ENCODE results near the gene ITPR3. TPM values are rescaled to one million over a fixed set of nuclear protein-coding genes. Genes with fewer than 3 reads are reported as not detected.

Gene ITPR3
- total and polyA plus RNA-seq, 2 donors from 2014 or later, result 4.2 to 86.3 TPM

DNA sequence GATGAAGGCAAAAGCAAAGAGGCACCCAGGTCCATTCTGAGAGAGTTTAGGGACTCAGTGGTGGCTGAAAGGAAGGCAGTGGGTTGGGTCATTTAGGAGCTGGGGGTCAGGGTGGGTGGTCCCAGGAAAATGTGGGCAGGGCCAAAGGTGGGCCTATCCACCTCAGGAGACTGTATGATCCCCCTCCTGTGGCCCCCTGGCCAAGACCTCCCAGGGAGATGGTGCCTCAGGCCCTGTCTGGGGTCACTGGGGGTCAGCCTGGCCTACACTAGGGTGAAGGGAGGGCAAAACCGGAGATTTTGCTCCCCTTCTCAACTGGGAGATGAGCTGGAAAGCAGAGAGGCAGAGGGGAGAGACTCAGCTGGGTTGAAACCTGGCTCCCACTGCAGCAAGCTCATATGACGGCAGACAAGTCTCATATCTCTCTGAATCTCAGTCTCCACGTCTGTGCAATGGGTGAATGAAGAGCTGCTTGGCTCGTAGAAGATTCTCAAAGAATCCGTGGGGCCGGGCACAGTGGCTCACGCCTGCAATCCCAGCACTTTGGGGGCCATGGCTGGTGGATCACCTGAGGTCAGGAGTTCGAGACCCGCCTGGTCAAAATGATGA, 29.6 kb upstream of the ITPR3 start:
- Histone ChIP-seq H3K27ac (ENCODE audit: low read depth in 2 of 2, low read length in 2 of 2) (peak overlapping the region; percentile 59 to 95), H3K27me3 (ENCODE audit: control insufficient read depth, insufficient read depth, low read length) (no peaks in the 10 kb centered on the region), H3K36me3 (ENCODE audit: control insufficient read depth in 2 of 3, insufficient read depth in 3 of 3, low read length in 3 of 3) (no peaks in the 10 kb centered on the region), H3K9ac (ENCODE audit: low read length in 3 of 3) (peak overlapping the region in 1 of 3 donors; percentile 78), H3K4me1 (ENCODE audit: control insufficient read depth in 2 of 3, insufficient read depth in 2 of 3, low read depth in 1 of 3, low read length in 3 of 3) (peaks cover 3 to 33% (median 26%) of the 10 kb centered on the region in 3 donors), H3K4me3 (ENCODE audit: low read length in 3 of 3) (no peak overlapping the region), H3K9me3 (ENCODE audit: control insufficient read depth in 2 of 3, insufficient read depth in 1 of 3, low read length in 3 of 3) (no peaks in the 10 kb centered on the region)
- FAIRE-seq (no peak), DNase-seq (peak in 1 of 5 donors; percentile 64)
- TF ChIP-seq, protein P1, sequence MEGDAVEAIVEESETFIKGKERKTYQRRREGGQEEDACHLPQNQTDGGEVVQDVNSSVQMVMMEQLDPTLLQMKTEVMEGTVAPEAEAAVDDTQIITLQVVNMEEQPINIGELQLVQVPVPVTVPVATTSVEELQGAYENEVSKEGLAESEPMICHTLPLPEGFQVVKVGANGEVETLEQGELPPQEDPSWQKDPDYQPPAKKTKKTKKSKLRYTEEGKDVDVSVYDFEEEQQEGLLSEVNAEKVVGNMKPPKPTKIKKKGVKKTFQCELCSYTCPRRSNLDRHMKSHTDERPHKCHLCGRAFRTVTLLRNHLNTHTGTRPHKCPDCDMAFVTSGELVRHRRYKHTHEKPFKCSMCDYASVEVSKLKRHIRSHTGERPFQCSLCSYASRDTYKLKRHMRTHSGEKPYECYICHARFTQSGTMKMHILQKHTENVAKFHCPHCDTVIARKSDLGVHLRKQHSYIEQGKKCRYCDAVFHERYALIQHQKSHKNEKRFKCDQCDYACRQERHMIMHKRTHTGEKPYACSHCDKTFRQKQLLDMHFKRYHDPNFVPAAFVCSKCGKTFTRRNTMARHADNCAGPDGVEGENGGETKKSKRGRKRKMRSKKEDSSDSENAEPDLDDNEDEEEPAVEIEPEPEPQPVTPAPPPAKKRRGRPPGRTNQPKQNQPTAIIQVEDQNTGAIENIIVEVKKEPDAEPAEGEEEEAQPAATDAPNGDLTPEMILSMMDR (IDR thresholded peaks at IDR 0.05; ENCODE audit: borderline replicate concordance, extremely low read depth, insufficient read depth), result no peak
- intact Hi-C loops (cut with DNase I), result no loop called here

DNA sequence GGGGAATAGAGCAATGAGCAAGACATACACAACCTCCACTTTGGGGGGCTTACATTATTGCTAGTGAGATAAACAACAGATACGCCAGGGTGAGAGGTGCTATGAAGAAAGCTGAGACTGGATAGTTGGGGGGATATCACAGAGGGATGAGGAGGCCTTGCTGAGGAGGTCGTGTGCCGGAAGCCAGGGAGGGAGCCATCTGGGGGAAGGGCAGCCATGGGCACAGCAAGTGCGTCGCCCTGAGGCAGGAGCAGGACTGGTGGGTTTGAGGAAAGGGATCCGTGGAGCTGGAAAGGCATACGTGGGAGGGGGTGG, 28.9 kb upstream of the ITPR3 start:
- no peaks in the 10 kb centered on the region for H3K27me3 ChIP-seq (ENCODE audit: control insufficient read depth, insufficient read depth, low read length)
- peak overlapping the region in 1 of 3 donors; percentile 34 for H3K9ac ChIP-seq (ENCODE audit: low read length in 3 of 3)
- FAIRE-seq, result no peak
- DNase-seq, result no peak
- peak overlapping the region; percentile 16 to 82 for H3K27ac ChIP-seq (ENCODE audit: low read depth in 2 of 2, low read length in 2 of 2)
- no peaks in the 10 kb centered on the region for H3K36me3 ChIP-seq (ENCODE audit: control insufficient read depth in 2 of 3, insufficient read depth in 3 of 3, low read length in 3 of 3)
- intact Hi-C loops (cut with DNase I), result no loop called here
- H3K4me3 ChIP-seq (ENCODE audit: low read length in 3 of 3), result no peak overlapping the region
- no peaks in the 10 kb centered on the region for H3K9me3 ChIP-seq (ENCODE audit: control insufficient read depth in 2 of 3, insufficient read depth in 1 of 3, low read length in 3 of 3)
- peaks cover 3 to 33% (median 26%) of the 10 kb centered on the region in 3 donors for H3K4me1 ChIP-seq (ENCODE audit: control insufficient read depth in 2 of 3, insufficient read depth in 2 of 3, low read depth in 1 of 3, low read length in 3 of 3)
- TF ChIP-seq, protein P1 (IDR thresholded peaks at IDR 0.05; ENCODE audit: borderline replicate concordance, extremely low read depth, insufficient read depth), result no peak

GRCh38 chr6:33592595-33593413, 28.3 kb upstream of the ITPR3 start:
- Histone ChIP-seq H3K4me1 (ENCODE audit: control insufficient read depth in 2 of 3, insufficient read depth in 2 of 3, low read depth in 1 of 3, low read length in 3 of 3) (peaks cover 3 to 33% (median 26%) of the 10 kb centered on the region in 3 donors), H3K4me3 (ENCODE audit: low read length in 3 of 3) (peak overlapping the region in 2 of 3 donors; percentile 9 to 42), H3K27ac (ENCODE audit: low read depth in 2 of 2, low read length in 2 of 2) (peak overlapping the region; percentile 23 to 82), H3K27me3 (ENCODE audit: control insufficient read depth, insufficient read depth, low read length) (no peaks in the 10 kb centered on the region), H3K9ac (ENCODE audit: low read length in 3 of 3) (peak overlapping the region in 1 of 3 donors; percentile 62), H3K9me3 (ENCODE audit: control insufficient read depth in 2 of 3, insufficient read depth in 1 of 3, low read length in 3 of 3) (no peaks in the 10 kb centered on the region), H3K36me3 (ENCODE audit: control insufficient read depth in 2 of 3, insufficient read depth in 3 of 3, low read length in 3 of 3) (no peaks in the 10 kb centered on the region)
- intact Hi-C loops (cut with DNase I), result no loop called here
- DNase-seq, result peak; percentile 80 to 96 (median 85)
- TF ChIP-seq, protein P1 (IDR thresholded peaks at IDR 0.05; ENCODE audit: borderline replicate concordance, extremely low read depth, insufficient read depth), result no peak
- FAIRE-seq, result no peak

Data from kidney (tissue), 14 donors.